Ishikawa (cell line): ENCODE measurements around the gene NEDD4L.

Experiments used
- CEBPB ChIP-seq: IDR thresholded peaks from 2 replicates; pipeline ENCODE4 v1.6.1; 2012
- CREB1 ChIP-seq: IDR thresholded peaks from 2 replicates; pipeline ENCODE4 v1.6.1; 2012; ENCODE audit warnings: low read depth
- EGR1 ChIP-seq: IDR thresholded peaks from 2 replicates; pipeline ENCODE4 v1.6.1; 2012
- EP300 ChIP-seq: IDR thresholded peaks from 2 replicates; pipeline ENCODE4 v1.6.1; 2012; ENCODE audit warnings: borderline replicate concordance
- FOXM1 ChIP-seq: IDR thresholded peaks from 2 replicates; pipeline ENCODE4 v1.6.1; 2012; ENCODE audit warnings: low read depth, borderline replicate concordance
- NFIC ChIP-seq: IDR thresholded peaks from 2 replicates; pipeline ENCODE4 v1.6.1; 2012
- RAD21 ChIP-seq: IDR thresholded peaks from 2 replicates; pipeline ENCODE4 v1.6.1; 2012; ENCODE audit warnings: low read depth
- TAF1 ChIP-seq: IDR thresholded peaks from 2 replicates; pipeline ENCODE4 v1.6.1; 2012; ENCODE audit warnings: low read depth, mild to moderate bottlenecking
- TCF12 ChIP-seq: IDR thresholded peaks from 2 replicates; pipeline ENCODE4 v1.6.1; 2012; ENCODE audit warnings: low read depth
- TEAD4 ChIP-seq: IDR thresholded peaks from 2 replicates; pipeline ENCODE4 v1.6.1; 2012
- YY1 ChIP-seq: IDR thresholded peaks from 2 replicates; pipeline ENCODE4 v1.6.1; 2012; ENCODE audit warnings: low read depth
- ZBTB7A ChIP-seq: IDR thresholded peaks from 2 replicates; pipeline ENCODE4 v1.6.1; 2012; ENCODE audit warnings: low read depth
- TF ChIP-seq, protein P1 (sequence below): IDR thresholded peaks from 2 replicates; pipeline ENCODE4 v1.6.1; 2012
- TF ChIP-seq, protein P2 (sequence below): IDR thresholded peaks from 2 replicates; pipeline ENCODE4 v1.6.1; 2012; ENCODE audit warnings: low read depth, mild to moderate bottlenecking
- TF ChIP-seq, protein P3 (sequence below): IDR thresholded peaks from 2 replicates; pipeline ENCODE4 v1.6.1; 2012

NEDD4L gene

DNA sequence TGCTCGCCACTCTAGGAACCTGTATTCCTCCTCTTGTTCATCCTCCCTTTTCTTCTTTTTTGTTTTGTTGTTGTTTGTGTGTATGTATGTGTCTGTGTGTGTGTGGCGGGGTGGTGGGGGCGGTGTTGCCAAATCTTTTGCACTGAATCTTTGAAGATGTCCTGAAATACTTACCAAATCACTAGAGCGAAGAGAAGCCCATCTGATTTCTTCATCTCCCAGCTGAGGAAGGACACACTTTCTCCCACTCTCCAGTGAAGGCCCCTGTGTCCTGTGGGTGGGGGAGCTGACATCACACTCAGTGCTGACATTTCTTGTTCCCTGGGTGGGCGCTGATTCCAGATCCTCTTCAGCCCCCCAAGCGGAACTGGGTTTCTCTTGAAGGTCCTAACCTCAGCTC, 74.5 kb downstream of the NEDD4L start:
- TF ChIP-seq TAF1 (no peak), TEAD4 (no peak), RAD21 (no peak), EP300 (no peak), CREB1 (no peak), FOXM1 (no peak), NFIC (no peak), EGR1 (no peak), ZBTB7A (no peak), YY1 (no peak), CEBPB (no peak), TCF12 (no peak)
- TF ChIP-seq, protein P1, sequence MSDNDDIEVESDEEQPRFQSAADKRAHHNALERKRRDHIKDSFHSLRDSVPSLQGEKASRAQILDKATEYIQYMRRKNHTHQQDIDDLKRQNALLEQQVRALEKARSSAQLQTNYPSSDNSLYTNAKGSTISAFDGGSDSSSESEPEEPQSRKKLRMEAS, result no peak
- TF ChIP-seq, protein P2, sequence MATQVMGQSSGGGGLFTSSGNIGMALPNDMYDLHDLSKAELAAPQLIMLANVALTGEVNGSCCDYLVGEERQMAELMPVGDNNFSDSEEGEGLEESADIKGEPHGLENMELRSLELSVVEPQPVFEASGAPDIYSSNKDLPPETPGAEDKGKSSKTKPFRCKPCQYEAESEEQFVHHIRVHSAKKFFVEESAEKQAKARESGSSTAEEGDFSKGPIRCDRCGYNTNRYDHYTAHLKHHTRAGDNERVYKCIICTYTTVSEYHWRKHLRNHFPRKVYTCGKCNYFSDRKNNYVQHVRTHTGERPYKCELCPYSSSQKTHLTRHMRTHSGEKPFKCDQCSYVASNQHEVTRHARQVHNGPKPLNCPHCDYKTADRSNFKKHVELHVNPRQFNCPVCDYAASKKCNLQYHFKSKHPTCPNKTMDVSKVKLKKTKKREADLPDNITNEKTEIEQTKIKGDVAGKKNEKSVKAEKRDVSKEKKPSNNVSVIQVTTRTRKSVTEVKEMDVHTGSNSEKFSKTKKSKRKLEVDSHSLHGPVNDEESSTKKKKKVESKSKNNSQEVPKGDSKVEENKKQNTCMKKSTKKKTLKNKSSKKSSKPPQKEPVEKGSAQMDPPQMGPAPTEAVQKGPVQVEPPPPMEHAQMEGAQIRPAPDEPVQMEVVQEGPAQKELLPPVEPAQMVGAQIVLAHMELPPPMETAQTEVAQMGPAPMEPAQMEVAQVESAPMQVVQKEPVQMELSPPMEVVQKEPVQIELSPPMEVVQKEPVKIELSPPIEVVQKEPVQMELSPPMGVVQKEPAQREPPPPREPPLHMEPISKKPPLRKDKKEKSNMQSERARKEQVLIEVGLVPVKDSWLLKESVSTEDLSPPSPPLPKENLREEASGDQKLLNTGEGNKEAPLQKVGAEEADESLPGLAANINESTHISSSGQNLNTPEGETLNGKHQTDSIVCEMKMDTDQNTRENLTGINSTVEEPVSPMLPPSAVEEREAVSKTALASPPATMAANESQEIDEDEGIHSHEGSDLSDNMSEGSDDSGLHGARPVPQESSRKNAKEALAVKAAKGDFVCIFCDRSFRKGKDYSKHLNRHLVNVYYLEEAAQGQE, result no peak
- TF ChIP-seq, protein P3, sequence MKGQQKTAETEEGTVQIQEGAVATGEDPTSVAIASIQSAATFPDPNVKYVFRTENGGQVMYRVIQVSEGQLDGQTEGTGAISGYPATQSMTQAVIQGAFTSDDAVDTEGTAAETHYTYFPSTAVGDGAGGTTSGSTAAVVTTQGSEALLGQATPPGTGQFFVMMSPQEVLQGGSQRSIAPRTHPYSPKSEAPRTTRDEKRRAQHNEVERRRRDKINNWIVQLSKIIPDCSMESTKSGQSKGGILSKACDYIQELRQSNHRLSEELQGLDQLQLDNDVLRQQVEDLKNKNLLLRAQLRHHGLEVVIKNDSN, result no peak

- TF ChIP-seq YY1, result no peak
Observed at GRCh38 chr18:58119819-58120218, 75.8 kb downstream of the NEDD4L start.

GRCh38 chr18:58124475-58124874, 80.4 kb downstream of the NEDD4L start:
- TF ChIP-seq, protein P1, result no peak
- TF ChIP-seq FOXM1, result no peak
- no peak for TF ChIP-seq CREB1
- TF ChIP-seq CEBPB, result no peak
- no peak for TF ChIP-seq TAF1
- TF ChIP-seq, protein P3, result no peak
- no peak for TF ChIP-seq TEAD4
- TF ChIP-seq RAD21, result no peak
- TF ChIP-seq NFIC, result no peak
- TF ChIP-seq EP300, result no peak
- TF ChIP-seq YY1, result no peak
- no peak for TF ChIP-seq EGR1
- TF ChIP-seq, protein P2, result no peak
- TF ChIP-seq ZBTB7A, result no peak
- TF ChIP-seq TCF12, result no peak

- TF ChIP-seq, protein P1, result no peak
- TF ChIP-seq NFIC, result no peak
- no peak for TF ChIP-seq CEBPB
- no peak for TF ChIP-seq TEAD4
- TF ChIP-seq FOXM1, result no peak
- no peak for TF ChIP-seq EP300
- TF ChIP-seq EGR1, result no peak
- no peak for TF ChIP-seq RAD21
- TF ChIP-seq, protein P3, result no peak
- no peak for TF ChIP-seq TAF1
- TF ChIP-seq TCF12, result no peak
- TF ChIP-seq, protein P2, result no peak
- no peak for TF ChIP-seq YY1
- TF ChIP-seq CREB1, result no peak
- TF ChIP-seq ZBTB7A, result no peak
Observed at GRCh38 chr18:58125183-58125582, 81.2 kb downstream of the NEDD4L start.
